Activated gamma-delta T cell treated with Interleukin-2 at 50 U/mL for 16 hours (primary cell): ENCODE results near the gene CSRP1.

Source experiments
- DNase-seq: peaks from one replicate; pipeline ENCODE4 v3.0.0-alpha.2; 2020

CSRP1 gene

DNA sequence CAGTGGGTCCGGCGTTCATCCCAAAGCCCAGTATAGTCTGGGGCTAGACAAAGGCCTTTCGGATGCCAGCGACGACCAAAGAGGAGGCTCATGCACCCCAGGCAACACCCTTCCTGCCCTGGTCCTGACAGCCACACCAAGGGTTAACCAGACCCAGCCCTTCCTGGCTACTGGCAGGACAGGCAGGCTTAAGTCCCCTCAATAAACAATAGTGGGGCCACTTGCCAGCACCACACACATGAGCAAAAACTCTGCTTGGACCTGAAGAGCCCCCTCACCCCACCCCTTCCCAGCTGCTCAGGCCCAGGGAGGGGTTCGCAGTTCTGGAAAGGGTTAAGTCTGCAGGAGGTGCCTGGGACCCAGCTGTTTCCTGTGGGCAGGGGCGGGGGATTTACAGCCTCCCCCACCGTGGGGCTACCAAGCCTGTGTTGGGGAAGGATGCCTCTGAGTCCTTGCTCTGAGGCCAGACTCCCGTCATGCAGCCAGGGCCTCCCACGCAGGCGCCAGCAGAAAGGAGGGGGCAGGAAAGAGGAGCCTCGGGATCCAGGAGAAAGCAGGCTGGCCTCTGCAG, 56.1 kb downstream of the CSRP1 start:
- DNase-seq, result no peak

GRCh38 chr1:201448990-201449389, 57.9 kb downstream of the CSRP1 start:
- no peak for DNase-seq

DNA sequence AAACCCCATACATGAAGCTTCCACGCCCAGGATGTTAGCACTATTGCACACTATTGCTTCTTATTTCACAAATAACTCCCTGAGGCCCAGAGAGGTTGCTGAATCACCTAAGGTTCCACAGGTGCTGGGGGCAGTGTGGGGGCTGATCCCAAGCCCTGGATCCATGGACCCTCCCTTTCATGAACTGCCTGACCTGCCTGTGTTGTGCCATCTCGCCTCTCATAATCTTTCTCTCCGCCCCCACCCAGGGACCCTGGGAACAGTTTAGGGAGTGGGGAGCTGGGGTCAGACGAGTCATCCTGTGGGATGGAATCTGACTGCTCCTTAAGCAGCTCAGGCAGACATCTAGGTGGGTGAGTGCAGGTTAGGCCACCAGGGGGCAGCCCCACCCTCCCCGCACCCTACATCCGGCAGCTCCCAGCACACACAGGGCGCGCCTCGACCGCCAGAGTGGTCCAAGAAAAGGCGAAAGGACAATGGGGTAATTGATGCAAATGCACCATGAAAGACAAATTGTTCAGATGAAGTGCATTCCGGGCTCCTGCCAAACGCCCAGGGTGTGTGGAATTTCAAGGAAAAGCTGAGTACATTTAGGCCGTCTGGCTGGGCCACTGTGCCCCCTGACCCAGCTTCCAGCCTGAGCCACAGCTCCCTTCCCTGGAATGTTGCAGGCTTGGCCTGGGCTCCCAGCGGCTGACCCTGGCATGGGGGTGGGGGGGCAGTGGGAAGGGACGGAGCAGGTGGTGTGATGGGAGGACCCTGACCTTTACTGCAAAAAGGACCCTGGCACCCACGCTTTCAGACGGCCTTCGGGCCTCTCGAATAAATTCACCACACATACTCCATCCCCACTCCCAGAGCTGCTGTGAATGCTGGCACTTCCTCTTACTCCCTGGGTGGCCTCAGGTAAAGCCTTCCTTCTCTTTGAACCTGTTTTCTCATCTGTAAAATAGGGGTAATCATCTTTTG, 58.7 kb downstream of the CSRP1 start:
- DNase-seq, result peak; percentile 56

DNA sequence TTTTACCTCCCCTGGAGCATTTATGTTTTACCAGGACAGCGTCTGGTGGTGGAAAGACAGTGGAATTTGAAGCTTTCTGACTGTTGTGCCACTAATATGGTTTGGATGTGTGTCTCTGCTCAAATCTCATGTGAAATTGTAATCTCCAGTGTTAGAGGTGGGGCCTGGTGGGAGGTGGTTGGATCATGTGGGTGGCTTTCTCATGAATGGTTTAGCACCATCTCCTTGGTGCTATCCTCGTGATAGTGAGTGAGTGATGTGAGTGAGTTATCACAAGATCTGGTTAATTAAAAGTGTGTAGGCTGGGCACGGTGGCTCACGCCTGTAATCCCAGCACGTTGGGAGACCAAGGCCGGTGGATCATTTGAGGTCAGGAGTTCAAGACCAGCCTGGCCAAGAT, 61.6 kb downstream of the CSRP1 start:
- no peak for DNase-seq

GRCh38 chr1:201444792-201445191, 62.1 kb downstream of the CSRP1 start:
- DNase-seq, result no peak

DNA sequence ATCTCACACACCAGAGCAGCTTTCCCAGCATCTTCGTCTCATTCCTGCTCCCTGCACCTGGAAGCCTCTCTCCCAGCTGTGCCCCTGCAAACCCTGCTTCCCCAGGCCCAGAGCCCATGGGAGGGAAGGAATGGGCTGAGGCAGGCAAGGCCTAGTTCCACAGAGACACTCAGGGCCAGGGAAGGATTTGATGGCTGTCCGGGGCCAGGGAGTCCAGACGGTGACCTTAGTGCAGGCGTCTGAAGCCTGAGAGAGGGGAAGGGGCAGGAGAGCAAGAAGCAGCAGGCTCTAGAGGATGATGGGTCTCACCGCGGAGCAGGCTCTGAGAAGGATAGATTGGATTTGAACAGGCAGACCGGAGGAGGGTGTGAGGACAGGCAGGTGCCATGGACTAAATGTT, 63.2 kb downstream of the CSRP1 start:
- no peak for DNase-seq

DNA sequence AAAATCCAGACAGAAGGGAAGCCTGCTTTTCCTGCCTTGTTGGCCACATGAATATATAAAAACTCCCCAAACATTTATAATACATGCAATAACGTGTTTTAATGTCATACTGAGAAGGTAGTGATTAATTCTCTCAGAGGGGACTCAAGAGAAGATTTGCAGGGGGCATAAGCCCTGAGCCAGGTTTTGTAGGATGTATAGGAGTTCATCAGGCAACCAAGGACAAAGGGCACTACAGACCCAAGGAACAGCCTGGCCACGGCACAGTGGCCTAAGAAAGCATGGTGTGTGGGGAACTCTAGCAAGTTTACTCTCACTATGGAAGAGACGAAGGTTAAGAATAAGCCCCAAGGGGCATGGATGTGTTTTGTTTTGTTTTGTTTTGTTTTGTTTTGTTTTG, 70.0 kb downstream of the CSRP1 start:
- DNase-seq, result no peak

DNA sequence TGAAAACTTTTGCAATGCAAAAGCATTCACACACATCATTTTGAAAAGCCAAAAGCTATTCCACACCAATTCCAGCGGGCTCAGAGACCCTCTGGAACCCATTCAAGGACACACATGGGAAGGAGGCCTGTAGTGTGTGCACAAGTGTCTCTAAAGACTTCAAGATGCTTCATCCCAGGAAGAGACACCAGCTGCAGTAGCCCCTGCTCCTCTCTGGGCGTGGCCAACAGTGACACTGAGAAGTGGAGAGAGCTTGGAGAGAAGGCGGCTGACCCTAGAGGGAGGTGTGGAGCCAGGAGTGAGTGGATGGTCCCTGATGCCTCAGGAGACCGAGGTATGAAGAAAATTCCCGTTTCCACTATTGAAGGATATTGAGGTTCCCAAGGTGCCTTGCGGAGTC, 70.5 kb downstream of the CSRP1 start:
- DNase-seq, result no peak

- DNase-seq, result no peak
These were observed 72.7 kb downstream of the CSRP1 start for GRCh38 chr1:201434266-201434665.

GRCh38 chr1:201433609-201434008, 73.3 kb downstream of the CSRP1 start:
- no peak for DNase-seq
